GM03348 (cell line): Measurements from ENCODE around the gene CINP.
"Not testable (repeated sequence)": the region's sequence is repeated elsewhere in the genome, so short reads cannot be mapped to it uniquely, and the experiment has no call there.

Source experiments
- DNase-seq: peaks from one replicate; pipeline ENCODE4 v3.0.0; 2012; ENCODE audit warnings: low spot score

Gene CINP

DNA sequence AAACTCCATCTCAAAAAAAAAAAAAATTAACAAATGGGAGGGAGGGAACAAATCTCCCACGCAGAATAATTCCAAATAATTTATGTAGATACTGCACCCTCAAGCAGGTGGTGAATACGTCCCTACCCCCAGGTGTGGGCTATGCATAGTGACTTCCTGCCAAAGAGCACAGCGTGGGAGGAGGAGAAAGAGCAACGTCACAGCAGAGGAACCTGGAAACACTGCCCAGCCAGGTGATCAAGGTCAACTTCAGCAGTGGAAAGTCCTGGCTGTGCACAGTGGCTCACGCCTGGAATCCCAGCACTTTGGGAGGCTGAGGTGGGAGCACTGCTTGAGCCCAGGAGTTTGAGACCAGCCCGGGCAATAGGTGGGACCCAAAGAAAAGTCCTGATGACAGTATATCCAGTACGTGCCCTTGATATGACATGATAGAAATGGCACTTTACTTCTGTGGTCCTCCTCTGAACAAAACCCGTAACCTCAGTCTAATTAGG is 9.5 kb downstream of the CINP start:
- no peak for DNase-seq

DNA sequence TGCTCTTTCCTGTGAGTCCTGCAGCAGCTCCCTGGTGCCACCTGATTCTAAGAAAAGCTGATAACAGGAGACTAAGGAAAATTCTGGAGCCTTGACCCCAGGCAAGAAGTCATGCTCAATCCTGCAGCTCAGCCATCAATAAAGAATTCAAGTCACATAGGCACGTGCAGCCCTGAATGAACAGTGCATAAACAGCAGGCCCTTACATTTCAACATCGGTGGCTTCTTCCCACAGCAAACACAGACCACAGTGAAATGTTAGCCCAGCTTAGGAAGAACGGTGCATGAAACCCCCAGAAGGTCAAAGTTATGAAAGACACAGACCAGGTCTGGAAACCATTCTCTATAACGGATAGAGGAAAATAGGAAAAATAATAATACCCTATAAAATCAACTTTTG is 10.5 kb downstream of the CINP start:
- DNase-seq, result no peak

DNA sequence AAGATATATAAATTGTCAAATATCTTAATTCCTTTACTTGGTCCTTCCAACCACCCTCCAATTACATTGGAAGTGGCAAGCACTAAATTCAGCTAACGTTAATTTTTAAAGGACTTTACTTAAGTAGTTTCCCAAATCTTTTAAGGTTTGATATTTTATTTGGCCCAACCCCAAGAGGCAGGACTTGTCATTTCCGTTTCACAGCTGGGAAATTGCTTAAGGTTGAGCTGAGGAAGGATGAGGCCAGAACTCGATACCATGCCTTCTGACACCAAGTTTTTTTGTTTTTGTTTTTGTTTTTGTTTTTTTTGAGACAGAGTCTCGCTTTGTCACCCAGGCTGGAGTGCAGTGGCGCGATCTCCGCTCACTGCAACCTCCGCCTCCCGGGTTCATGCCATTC is 11.1 kb downstream of the CINP start:
- not testable (repeated sequence) for DNase-seq

DNA sequence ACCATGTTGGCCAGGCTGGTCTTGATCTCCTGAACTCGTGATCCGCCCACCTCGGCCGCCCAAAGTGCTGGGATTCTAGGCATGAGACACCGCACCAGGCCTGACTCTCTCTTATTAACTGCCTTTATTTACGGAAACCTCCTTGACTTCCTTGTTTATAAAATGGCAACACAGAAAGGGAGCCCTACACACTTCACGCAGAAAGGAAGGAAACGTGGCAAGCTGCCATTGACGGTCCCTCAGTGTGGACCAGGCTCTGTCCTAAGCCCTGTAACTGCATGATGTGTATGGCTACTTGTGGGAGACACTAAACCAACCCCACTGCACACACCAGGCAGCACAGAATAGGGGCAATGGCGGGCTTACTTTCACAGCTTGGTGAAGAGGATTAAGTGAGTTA is 11.7 kb downstream of the CINP start:
- no peak for DNase-seq

DNA sequence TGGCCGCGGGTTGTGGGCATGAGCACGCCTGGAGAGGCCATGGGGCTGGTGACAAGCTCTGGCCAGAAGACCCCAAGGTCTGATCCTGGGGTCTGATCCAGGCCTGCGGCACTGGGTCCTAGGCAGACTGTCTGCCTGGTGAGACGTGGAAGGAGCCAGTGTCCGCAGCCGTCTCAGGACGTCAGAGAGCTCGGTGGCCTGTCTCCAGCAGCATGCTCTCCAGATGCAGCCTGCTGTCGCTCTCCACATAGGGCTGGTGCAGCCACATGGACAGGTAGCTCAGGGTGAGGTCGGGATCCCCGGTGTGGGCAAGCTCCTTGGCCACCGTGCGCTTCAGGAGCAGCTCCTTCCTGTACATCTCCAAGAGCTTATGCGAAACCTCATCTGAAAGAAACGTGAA is 14.3 kb downstream of the CINP start:
- DNase-seq, result no peak

DNA sequence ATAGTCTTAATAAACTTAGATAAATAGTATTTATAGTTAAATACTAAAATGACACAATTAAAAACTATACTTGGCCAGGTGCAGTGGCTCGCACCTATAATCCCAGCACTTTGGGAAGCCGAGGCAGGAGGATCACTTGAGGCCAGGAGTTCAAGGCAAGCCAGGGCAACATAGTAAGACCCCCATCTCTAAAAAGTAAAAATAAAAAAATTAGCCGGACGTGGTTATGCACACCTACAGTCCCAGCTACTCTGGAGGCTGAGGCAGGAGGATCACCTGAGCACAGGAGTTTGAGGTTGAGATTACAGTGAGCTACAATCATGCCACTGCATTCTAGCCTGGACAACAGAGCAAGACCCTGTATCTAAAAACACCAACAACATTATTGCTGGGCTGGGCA is 16.0 kb downstream of the CINP start:
- DNase-seq, result no peak

DNA sequence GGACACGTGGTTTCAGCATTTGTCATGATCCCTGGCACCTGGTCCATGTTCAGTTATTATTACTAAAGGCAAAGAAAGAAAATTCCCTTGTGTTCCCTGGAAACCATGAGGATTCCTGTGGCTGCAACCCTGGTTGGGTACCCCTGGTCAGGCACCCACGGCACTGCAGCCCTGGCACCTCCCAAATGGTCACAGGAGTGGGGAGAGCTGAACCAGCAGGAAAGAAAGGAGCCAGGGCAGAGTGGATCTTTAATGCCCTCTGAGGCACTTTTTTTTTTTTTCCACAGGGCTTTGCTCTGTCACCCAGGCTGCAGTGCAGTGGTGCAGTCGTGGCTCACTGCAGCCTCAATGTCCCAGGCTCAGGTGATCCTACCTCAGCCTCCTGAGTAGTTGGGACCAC is 17.5 kb downstream of the CINP start:
- DNase-seq, result no peak

DNA sequence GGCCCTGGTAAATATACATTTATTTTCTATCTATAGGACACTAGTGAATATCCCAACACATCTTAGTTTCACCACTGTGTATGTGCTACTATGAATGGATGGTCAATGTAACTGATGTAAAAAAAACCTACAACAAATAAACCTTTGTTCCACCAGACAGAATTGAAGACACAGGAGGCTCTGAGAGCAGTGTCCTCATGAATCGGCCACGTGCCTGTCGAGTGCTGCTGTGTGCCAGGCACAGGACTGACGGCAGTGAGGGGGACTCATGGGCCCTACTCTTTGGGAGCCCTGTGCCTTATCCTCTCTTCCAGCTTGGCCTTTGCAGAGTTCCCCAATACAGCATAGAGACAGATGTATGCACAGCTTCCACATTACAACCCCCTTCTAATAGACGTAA is 18.2 kb downstream of the CINP start:
- DNase-seq, result no peak

DNA sequence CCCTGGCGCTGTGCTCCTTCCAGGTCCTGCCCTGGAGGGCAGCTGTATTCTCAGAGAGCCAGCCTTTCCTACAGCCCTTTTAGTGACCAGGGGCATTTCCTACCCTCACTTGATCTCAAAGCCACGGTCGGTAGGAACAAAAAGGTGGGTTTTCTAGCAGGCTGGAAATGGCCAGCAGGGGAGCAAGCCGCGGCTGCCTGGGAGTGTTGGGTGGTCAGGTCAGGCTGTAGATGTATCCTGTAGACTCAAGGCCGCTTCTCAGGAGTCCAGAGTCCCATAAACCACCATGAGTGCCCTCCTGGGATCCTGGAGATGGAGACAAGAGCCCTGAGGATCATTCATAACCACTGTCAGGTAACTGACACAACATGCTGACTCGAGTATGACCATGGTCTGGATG is 18.6 kb downstream of the CINP start:
- DNase-seq, result no peak

DNA sequence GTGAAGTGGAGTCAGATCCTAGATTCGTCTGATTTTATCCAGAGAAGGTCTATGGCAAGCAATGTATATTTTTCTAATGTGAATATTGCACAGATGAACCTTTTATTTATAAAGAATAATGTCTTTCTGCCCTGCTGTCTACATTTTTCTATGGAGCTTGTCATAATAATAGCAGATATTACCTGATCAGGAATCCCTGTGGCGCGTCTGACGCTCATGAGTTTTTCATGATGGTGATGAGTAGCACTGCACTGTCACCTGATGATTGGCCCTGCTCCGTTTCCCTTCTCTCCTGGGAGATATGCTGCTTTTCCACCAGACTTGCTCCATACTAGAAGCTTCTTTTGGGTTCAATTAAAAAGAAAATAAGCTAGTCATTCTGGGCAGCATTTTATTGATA is 20.5 kb downstream of the CINP start:
- DNase-seq, result no peak

DNA sequence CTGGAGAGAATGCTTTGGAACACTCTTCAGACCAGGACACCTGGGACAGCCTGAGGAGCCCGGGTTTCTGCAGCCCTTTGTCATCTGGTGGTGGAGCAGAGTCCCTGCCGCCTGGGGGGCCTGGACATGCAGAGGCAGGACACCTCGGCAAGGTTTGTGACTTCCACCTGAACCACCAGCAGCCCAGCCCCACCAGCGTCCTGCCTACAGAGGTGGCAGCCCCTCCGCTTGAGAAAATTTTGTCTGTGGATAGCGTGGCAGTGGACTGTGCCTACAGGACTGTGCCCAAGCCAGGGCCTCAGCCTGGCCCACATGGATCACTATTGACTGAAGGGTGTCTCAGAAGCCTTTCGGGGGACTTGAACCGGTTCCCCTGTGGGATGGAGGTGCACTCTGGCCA is 21.1 kb downstream of the CINP start:
- DNase-seq, result no peak

DNA sequence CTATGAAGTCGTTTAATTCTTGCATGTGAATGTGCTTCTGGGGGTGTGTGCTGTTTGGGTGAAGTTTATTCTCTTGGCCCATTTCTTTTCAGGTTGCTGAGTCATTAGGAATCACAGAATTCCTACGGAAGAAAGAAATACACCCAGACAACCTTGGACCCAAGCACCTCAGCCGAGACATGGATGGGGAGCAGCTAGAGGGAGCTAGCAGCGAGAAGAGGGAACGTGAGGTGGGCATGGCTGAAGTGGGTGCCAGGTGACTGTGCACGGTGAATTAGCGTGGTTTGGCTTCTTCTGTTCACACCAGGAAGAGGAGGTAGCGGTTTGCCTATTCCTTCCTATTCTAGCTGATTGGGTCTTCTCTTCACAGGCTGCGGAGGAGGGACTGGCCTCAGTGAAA is 24.0 kb downstream of the CINP start:
- no peak for DNase-seq

DNA sequence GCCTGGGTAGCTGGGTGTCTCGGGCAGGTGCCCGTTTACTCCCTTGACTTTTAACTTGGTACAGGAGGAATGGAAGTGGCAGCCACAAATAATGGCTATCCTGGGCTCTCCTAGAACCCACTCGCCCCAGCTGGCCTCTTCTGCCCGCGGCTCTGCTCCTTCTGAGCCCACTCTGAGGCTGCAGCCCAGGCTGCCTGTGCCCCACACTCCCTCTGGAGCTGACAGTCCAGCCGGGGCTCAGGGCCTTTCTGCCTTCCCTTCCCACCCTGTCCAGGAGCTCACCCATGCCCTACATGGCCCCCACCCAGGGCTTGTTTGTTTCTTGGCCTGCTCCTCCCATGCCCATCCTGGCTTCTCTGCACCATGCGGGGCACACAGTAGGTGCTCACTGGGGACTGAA is 27.5 kb downstream of the CINP start:
- DNase-seq, result no peak

DNA sequence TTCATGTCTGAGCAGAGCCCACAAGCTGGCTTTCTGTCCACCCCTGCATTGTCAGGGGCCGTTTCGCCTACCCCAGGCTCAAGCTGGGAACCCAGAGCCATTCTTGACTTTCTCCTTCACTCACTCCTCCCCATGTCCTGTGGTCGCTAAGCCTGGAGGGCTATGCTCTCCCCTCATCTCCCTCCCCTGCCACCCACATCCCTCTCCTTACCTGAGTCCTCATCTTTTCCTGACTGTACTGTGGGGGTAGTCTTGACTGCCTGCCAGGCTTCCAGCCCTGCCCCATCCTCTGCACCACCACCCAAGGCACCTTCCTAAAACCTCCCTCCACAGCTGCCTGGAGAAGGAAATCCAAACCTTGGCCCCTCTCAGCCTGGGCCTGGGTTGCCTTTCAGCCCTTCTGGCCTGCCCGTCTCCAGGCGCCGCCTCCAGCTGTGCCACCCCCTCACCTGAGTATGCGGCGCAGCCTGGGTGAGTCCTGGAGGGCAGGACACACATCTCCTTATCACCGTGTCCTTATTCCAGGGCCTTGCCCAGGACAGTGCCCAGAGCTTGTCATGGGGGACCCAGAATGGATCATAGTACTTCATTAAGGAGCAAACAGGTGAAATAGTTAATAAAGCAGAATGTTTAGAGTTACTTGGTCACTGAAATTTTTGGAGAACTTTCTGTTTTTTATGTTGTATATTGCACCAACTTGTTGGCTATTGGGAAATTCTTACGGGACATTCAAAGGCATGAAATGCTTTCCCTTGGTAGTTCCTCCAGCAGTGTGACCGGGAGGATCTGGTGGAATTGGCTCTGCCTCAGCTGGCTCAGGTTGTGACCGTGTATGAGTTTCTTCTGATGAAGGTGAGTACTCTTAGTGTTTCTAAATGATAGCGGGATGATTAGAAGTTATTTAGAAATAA is 28.6 kb downstream of the CINP start:
- no peak for DNase-seq

DNA sequence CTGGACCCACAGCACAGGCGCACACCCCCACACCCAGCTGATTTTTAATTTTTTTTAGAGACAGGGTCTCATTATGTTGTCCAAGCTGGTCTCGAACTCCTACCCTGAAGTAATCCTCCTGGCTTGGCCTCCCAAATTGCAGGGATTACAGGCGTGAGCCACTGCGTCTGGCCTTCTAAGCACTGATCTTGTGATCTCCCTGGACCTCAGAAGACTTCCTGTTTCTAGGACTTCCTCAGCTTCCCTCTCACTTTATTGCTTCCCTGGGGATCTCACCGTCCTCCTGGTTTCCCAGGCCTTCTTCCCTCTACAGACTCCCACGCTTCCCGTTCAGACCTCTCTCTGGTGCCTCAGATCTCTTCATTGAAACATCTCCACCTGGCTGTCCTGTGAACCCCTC is 29.3 kb downstream of the CINP start:
- no peak for DNase-seq

DNA sequence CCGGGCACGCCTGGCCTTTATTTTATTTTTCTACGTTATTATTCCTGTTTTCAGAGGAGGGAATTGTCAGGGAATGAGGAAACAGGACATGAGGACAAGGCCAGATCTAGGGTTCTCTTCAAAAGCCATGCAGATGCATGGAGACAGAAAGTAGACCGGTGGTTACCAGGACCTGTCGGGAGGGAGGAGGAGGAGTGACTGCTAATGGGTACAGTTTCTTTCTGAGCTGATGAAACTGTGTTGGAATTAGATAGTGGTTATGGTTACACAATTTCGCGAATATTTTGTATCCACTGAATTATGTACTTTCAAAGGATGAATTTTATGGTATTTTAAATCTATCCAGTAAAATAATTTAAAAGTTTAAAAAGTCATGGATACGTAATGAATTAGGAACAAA is 31.9 kb downstream of the CINP start:
- no peak for DNase-seq

DNA sequence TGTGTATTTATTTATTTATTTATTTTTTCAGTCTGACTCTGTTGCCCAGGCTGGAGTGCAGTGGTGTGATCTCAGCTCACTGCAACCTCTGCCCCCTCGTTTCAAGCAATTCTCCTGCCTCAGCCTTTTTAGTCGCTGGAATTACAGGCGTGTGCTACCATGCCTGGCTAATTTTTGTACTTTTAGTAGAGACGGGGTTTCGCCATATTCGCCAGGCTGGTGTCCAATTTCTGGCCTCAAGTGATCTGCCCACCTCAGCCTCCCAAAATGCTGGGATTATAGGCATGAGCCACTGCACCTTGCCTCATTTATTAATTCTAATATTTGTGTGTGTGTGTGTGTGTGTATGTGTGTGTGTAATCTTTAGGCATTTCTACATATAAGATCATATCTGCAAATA is 33.3 kb downstream of the CINP start:
- not testable (repeated sequence) for DNase-seq

DNA sequence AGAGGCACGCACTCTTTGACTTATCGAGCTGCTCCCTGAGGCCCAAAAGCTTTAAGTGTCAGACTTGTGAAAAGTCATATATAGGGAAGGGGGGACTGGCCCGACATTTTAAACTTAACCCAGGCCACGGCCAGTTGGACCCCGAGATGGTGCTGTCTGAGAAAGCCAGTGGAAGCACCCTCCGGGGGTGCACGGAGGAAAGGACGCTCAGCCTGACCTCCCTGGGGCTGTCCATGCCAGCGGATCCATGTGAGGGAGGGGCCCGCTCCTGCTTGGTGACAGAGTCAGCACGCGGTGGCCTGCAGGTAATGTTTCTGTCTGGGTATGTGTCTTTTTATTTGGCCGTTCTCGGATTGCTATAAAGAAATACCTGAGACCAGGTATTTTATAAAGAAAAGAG is 36.1 kb downstream of the CINP start:
- no peak for DNase-seq

DNA sequence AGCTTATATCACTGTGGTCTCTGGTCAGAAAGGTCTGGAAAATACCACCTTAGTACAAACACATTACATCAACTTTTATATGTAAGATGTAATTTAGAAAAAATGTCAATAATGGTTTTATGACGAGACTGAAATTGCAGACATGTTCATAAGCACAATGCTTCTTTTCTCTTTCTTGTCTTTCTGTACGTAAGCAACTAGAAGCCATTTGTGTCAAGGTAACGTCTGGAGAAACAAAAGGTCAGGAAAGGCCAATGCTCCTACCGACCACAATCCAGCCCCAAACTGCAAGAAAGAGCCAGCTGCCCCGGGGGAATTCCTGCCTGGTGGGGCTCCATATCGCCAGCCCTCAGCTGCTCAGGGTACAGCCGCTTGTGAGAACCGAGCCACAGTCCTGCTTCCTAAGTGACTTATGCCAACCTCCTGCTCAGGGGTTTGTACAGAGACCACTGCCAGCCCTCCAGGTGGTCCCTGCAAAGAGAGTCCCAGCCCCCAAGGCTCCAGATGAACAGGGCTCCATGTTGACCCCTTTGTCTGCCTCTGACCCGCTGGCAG is 36.8 kb downstream of the CINP start:
- no peak for DNase-seq

DNA sequence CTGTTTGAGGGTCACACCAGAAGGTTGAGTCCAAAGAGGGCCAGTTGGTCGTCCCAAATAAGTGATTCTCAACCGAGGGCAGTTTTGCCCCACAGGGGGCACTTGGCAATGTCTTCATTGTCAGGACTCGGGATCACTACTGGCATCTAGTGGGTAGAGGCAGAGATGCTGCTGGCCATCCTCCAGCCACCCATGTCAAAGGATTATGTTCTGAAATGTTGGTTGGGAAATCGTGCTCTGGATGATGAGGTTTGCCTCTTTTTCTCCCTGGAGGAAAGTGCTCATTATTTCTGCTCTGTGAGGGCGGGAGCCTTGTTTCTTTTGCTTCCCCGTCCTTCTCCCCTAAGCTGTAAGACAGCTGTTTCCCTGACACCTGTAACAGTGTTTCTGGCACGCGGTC is 39.6 kb downstream of the CINP start:
- peak; percentile 80 for DNase-seq

DNA sequence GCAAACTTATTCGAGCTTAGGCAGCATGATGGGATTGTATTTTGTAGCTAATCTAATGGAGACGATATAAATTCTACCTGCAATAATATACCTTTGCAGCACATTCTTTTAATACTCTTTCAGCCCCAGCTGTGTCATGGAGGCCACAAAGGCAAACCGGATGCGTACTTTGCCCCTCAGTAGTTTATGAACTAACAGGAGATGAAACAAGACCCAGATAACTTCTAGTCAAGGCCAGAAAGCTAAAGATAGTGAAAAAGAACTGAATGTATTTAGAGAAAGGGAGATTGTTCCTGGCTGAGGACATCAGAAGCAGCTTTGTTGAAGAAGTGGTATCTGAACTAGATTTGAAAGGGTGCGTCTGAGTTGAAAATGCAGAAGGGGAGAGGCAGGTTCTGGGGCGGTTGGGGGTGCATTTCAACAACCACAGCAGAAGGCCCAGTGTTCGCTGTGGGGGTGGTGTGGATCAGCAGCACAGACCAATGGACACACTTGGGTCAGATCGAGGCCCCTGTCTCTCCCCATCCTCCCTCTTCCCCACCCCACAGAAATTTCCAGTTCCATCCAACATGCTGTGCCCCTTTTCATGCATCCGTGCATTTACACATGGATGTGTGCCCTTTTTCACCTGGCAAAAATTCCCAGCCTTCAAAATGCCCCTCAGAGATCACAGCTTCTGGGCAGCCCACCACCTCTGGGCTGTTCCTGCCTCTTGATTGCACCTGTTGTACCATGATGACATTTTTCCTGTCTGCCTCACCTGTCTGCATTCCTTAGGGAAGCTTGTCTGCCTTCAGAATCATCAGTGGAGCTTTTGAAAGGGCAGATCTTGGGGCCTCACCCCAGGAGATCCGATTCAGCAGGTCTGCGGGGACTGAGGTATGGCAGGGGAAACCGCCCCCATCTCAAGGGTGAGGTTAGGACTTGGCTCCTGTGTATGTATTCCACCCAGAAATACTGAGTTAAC is 41.0 kb downstream of the CINP start:
- DNase-seq, result no peak

DNA sequence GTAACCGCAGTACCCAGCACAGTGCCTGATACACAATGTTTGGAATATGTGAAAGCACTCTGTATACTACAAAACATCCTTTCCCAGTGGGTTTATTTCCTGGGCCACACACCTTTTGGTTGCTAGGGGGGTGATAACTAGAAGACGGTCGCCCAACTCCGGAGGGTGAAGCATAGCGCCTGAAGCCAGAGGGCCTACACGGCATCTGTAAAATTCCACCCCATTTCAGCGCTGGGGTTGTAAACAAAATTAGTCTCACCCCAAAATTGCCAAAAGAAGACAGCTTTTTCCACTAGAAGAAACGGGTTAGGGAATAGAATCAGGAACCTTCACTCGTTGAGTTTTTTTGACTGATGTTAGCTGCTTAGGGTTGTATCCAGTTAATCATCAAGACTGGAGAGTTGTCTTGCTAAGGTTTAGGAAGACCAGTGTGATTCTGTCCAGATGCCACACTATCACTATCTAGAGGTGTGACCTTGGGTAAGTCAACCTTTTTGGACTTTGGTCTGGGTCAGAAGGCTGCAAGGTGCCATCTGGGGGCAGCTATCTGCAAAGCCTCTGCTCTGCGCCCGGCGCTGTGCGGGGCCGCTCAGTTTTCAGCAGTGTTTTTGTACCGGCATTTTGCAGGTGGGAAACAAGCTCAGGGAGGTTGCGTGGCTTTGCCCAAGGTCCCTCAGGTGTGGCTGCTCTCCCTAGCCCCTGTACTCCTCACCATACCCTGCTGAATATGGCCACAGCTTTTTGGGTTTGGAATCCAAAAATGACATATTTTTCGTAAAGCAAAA is 41.8 kb downstream of the CINP start:
- no peak for DNase-seq
